Activated T-cell treated with anti-CD3 and anti-CD28 coated beads for 4 hours (primary cell): ENCODE results near the gene KCNIP1.
"Not testable (repeated sequence)": the region's sequence is repeated elsewhere in the genome, so short reads cannot be mapped to it uniquely, and the experiment has no call there.

Experiments used
- DNase-seq: peaks from one replicate; pipeline ENCODE4 v3.0.0-alpha.2; 2020

The KCNIP1 gene

DNA sequence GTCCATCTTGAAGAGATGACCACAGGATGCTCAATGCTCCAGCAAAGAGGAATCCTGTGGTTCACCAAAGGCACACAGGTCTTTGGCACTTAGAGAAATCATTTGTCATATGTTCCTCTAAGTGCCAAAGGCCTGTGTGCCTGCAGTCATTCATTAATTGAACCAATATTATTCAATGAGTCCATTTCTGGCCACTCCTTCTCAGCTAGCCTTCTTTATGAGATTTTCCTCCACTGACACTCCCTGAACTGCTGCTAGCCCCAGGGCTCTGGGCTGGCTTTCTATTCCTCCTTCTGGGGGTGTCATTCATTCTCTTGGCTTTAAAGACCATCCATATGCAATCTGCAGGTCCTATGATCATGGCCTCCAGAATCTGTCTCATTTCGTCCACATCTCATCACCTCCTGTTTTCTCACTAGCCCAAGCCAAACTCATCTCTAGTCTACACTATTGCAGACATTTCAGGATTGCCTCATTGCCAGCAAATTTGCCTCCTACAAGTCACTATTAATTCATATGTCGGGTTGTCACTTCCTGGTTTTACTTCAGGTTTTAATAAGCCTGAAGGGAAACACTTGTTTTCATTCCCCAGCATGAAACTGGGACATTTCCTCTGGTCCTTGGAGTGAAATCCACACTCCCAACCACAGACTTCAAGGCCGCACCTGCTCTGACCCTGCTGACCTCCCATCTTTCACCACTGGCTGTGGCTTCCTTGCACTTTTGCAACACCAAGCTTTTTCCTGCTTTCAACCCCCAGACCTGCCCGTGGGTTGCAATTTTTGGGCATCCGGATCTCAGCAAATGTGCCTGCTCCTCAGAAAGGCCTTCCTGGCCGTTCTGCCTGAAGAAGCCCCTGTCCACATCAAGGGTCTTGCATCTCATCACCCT, 35.1 kb downstream of the KCNIP1 start:
- DNase-seq = no peak

DNA sequence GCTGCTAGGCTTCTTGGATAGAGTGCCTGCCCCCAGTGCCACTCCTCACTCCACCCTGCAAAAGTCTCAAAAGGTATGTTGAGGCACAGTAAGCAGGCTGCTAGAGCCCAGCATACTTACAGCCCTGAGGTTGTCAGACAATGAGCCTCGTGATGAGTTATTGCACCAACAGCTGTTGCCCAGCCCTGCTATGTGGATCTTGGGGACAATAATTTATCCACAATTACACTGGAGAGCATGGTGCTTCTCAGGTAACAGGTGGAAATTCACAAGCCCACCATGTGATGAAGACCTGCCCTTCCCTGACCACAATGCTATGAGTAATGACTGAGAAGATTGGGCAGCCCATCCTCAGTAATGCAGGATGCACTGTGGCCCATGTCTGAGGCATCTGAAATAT, 36.5 kb downstream of the KCNIP1 start:
- DNase-seq = no peak

DNA sequence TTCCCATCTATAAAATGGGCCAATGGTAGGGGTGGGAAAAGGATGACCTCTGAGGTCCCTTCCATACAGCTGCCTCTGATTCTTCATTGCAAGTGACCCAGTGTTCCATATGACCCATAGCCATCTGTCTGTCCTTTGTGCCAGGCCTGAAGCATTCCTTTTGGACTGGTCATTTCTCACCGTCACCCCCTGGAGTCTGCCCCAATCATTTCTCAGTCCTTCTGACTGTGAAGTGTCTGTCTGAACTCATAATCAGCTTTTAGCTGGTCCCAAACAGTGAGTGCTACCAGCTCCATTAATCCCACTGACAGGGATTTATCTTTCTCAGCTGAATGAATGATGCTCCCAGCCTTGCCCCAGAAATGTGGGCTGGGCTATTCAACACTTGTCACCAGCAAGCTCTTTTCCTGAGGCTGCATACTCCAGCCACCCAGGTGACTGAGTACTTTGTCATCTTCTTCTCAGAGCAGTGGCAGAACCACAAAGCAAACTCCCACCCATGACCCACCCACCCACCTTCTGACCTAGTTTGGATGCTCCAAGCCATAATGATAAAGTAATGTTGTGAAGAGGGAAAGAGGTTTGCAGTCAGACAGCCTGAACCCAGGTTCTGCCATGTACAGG, 37.4 kb downstream of the KCNIP1 start:
- no peak for DNase-seq

DNA sequence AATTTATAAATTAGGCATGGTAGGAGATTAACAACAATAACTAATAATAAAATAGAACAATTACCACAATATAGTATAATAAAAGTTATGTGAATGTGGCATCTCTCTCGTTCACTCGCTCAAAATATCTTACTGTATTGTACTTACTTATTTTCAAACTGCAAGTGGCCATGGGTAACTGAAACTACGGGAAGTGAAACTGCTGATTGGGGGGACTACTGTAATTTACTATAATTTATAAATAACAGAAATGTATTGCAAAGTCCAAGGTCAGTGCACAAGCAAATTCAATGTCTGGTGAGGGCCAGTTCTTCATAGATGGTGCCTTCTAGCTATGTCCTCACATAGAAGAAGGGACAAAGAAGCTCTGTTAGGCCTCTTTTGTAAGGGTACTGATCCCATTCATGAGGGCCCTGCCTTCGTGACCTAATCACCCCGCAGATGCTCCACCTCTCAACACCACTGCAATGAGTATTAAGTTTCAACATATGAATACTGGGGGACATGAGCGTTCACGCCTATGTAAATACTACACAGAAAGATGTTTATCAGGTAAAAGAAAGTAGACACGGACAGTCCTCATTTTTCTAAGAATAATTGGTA, 39.0 kb downstream of the KCNIP1 start:
- DNase-seq = no peak

DNA sequence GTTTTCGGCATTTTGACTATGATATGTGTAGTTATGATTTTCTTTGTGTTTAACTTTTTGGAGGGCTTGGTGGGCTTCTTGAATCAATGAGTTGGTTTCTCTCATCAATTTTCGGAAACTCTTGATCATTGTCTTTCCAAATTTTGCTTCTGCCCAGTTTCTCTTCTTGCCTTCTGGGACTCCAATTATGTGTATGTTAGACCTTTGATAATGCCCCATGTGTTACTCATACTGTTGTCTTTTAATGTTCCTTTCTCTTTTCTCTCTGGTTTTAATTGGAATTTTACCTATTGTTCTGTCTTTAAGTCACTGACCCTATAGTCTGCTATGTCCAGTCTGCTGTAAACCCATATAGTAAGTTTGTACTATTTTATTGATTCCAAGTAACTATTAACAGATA, 41.5 kb downstream of the KCNIP1 start:
- DNase-seq = no peak

DNA sequence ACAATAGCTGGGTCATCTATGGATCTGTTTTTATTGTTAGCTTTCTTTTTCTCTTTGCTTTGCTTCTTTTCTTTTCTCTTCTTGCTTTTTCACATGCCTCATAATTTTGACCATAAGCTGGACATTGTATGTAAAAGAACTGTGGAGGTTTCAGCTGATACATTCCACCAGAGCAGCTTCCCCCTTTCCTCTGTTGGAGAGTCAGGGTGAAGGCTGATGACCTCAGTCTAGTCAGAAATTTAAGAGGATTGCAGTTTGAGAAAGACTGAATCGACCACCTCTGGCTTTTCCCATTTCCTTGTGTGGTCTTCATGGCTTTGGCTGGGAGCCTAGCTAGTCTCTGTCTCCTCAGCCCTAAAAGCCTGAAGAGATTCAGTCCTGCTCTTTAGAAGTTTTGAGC, 42.0 kb downstream of the KCNIP1 start:
- no peak for DNase-seq

DNA sequence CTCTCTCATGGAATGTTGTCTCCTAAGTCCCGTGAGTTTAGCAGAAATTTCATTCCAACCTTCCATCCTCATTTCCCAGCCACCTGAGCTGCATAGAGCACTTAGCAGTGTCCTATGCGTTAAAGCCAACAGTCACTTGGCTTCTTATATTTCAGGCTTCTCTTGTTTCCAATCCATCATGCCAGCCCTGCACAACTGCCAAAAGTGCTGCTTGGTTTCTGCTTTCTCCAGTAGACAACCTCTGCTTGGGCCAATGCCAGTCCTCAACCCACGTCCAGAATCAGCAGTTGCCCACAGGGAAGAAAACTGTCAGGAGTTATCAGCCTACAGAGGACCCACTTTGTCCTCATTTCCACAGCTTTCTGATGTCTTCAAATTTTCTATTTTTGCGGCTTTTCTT, 42.5 kb downstream of the KCNIP1 start:
- DNase-seq = no peak

DNA sequence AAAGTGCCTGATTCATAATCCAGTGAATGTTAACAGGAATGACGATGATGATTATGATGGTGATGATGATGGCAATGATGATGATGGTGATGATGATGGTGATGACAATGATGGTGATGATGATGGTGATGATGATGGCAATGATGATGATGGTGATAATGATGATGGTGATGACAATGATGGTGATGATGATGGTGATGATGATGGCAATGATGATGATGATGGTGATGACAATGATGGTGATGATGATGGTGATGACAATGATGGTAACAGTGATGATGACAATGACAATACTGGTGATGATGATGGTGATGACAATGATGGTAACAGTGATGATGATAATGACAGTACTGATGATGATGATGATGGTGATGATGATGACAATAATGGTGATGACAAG, 46.6 kb downstream of the KCNIP1 start:
- not testable (repeated sequence) for DNase-seq

DNA sequence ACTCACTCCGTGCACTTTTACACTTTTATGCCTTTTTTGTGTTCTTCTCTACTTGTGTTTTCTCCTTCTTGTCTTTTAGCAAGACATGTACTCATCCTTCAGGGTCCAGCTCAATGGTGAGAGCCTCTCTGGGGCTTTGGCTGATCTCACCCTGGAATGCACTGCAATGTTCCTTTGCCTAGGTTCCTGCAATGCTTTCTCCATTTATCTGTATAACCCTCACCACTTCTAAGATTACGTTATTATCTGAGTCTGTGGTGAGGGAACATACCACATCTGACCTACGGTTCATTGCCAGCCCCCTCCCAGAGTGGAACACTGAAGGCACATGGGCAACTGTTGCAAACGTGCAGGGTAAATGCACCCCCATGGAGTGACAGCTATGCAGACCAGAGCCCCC, 47.3 kb downstream of the KCNIP1 start:
- DNase-seq = no peak

DNA sequence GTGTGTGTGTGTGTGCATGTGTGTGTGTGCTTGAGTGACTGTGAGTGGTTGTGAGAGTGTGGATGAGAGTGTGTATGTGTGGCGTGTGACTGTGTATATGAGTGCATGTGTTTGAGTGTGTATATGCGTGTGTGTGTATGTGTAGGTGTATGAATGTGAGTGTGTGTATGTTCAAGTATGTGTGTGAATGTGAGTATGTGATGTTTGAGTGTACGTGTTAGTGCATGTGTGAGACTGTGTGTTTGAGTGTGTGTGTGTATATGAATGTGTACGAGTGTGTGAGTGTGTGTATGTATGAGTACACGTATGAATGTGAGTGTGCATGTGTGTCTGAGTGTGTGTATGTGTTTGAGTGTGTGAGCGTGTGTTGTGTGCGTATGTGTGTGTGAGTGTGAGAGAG, 47.8 kb downstream of the KCNIP1 start:
- DNase-seq = no peak

DNA sequence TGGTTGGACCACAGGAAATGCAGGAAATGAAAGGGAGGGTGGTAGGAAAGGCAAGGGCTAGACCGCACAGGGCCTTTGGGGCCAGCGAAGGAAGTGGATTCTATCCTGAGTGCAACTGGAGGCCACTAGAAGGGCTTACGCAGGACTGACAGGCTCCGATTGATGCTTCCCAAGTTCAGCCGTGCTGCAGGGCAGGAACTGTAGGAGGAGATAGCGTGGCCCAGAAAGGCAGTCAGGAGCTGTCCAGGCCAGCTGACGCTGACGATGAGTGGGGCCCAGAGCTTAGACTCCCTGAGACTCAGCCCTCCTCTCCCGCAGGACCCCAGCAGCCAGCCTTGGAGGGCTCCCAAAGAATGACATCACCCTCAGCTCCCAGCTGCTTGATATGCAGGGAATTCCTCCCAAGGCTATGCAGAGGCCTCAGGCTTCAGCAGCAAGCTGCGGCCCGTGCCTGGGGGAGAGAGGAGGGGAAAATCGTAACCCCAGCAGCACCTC, 48.8 kb downstream of the KCNIP1 start:
- DNase-seq = no peak

DNA sequence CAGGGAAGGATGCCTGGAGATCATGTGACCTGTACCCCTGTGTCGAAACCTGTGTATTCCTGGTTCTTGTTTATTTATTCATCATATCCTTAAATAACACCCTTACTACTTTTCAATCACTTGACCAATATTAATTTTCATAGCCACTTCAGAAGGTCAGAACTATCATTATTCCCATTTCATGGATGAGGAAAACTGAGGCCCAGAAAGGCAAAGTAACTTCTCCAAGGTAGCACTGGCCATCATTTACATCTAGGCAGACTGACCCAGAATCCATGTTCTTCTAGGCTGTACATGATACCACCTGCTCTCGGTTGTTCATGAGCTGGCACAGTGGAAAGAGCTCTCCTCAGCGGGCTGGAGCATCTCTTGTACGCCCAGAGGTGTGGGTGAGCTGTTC, 49.4 kb downstream of the KCNIP1 start:
- no peak for DNase-seq

DNA sequence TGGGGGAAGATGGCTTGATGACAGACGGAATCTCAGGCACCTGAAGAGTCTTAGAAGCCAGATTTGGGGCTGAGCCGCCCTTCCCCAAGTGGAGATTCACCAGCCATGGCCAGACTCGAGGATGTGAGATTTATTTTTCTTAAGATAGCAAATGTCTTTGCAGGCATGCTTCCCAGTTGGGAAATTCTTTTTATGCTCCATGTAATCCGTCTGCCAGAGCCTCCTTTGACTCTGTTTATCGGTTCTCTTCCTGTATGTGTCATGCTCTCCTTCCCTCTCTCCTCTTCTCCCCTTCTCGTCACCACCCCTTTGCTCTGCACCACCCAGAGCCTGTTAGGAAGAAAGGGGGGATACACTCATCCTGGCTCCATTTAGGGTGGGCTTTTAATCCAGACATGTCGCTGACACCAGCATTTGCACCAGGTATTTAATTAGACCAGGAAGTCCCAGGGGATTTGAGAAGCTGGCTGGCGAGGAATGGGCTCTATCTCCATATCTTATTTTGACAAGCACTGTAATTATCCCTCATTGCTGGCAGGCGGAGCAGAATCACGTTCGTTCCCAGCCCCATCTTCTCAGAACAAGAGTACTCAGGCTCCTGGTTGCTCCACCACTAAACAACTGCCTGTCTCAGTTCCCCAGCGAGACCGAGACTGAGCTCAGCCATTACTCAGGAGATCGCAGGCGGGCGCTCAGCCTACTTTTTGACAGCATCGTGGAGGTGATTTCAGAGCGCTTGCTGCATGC, 50.9 kb downstream of the KCNIP1 start:
- no peak for DNase-seq

DNA sequence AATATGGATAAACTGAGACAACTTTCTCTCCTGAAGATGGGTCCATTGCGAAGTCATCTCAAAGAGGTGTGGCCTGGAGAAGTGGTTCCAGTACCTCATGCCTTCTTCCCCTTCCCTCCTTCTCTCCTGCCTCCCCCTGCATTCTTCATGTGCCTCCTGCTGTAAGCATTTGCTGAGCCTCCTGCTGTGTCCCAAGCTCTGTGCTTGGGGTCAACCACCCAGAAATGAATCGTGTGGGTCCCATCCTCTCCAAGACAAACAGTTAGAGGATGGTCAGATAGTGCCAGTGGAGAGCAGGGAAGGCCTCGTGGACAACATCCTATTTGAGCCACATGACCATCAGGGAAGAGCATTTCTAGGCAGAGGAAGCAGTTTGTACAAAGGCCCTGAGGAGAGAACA, 53.5 kb downstream of the KCNIP1 start:
- DNase-seq = no peak

DNA sequence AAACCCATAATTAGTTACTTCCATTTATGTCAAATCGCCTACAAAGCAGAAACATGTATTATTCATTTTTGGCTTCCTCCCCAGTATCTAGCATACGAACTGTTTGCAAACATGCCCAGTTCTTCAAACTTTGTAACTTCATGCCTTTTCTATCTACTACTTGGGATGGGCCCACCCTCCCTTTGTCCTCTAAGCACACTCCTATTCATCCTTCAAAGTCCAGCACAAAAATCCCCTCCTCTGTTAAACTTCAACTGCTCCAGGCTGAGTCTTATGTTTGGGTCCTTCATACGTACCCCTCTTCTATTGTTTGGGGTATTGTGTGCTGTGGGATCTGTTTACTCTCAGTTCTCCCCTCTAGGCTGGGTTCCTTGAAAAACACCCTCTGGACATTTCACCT, 55.5 kb downstream of the KCNIP1 start:
- DNase-seq = no peak

DNA sequence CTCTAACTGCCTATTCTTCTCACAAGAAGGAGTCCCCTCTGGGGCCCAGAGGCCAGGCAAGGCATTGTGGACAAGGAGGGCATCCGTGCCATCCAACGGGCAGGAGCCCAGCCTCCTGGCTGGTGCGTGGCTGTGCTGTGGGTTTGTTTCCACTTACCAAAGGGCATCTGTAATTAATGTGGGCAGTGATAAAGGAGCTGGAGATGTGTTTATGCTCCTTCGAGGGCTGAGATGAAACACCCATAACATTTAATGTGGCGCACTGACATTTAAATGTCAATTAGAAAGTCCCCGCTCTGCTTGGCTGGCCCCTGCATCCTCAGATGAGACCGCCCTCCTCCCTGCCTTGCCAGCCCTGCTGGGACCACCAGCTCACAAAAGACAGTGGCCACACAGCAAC, 57.1 kb downstream of the KCNIP1 start:
- no peak for DNase-seq

DNA sequence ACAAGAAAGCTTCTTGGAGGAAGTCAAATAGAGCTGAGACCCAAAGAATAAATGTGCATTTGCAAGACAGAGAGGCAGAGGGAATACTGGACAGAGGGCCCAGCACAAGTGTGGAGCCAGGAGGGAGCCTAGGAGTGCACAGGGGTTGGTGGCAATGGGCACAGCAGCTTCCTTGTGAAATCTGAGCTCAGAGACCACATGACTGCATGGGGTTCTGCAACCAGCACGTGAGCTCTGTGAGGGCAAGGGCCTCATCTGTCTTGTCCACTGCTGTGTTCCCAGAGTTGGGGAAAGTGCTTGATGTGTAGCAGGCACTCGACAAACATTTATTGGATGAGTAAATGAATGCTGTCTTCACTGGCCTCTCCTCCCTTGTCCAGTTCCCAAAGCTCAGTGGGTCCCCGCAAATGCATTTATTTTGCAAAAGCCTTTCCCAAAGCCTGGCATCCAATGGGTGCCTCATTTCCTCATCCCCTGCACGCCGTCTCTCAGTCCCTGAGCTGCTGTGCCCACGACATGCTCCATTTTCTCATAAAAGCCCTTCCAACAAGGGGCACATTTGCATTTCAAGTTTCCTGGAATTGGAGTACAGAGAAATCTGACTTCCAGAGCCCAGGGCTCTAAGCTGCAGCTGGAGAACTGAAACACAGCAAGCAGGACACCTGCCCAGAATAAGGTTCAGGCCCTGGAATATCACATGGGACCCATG, 58.5 kb downstream of the KCNIP1 start:
- no peak for DNase-seq

DNA sequence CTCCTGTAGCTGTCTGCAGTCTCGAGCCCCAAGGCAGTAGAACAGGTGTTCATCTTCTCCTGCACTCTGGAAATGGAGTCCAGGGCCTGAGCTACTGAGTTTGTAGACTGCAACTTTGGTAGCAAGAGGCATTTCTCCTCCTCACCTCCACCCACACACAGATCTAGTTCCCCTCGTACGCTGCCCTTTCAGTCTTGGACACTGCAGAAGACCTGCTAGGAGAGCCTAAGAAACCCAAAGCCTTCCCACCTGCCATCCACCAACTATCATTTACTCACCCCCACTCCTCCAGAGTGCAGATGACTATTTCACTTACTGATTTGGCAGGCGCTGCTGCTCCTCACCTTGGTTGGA, 59.0 kb downstream of the KCNIP1 start:
- no peak for DNase-seq

DNA sequence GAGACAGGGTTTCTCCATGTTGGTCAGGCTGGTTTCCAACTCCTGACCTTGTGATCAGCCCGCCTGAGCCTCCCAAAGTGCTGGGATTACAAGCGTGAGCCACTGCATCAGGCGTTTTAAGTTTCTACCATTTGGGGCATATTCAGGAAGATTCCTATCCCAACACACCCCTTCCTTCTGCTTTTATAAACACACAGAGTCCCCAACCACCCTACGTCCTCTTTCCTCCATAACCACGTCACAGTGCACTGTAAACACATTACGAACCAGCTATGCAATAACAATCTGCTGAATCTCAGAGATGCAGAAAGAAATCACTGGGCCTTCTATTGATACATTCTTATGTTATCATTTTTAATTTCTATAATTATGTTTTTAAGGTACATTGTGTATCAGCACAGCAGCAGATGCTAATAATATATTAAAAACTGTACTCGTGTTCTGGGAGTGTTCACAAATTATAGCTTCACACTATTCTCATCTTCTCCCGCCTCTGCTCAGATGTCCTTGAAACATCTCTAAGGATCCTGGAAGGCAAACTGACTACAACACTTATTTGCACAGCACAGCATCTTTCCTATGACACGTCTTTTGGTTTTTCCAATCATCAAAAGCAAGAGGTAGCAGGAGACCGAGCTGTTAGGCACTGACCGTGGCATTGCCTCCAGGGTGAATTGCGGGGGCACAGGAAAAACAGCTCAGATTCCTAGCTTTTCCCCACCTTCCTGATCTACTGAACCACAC, 60.2 kb downstream of the KCNIP1 start:
- DNase-seq = no peak

DNA sequence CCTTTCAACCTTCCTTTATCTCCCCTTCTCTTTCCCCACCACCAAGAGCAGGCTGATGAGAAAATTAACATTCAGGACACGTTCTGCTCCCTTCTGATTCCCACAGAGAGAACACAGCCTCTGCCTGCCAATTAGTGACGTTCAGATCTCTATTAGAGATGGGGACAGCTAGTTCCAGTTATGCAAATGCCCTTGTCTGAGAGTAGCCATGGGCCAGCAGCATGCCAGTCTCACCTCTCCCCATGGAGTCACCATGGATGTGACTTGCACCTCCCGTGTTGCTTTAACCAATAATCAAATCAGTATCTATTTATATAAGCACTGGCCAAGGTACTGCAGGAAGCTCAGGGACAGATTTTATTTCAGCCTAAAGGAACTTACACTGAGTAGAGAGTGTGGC, 61.3 kb downstream of the KCNIP1 start:
- no peak for DNase-seq

DNA sequence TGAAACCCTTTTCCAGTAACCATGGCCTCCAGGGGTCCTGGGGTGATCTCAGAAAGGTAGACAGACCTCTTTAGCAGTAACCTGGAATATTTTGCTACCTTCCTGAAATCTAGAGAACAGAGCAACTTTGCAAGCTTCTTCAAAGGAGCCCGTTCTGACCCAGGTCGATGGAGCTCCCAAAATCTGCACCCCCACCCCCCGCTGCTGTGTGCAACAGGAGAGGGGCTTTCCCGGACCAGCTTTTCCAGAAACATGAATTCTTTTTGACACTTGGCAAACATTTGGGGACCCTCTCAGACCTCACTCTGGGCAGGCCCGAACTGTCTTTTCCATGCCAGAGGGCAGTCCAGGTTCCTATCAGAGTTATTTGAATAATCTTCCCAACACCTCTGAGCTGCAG, 65.3 kb downstream of the KCNIP1 start:
- DNase-seq = no peak

DNA sequence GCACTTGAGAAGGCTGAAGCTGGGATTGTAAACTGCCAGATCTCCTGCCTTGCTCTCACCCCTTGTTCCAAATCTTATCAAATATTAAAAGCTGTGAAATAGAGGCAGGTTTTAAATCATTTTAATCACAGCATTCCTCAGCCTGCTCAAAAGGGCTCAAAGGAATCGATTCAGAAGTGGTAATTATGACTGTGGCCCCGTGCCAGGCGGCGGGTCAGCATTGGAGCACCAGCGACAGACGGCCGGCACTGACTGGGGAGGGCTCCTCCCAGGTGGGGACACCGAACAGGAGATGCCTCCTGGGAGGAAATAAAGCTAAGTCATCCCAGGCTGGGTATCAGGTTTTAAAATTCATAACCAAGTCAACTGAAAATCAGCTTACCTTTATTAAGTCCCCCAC, 66.7 kb downstream of the KCNIP1 start:
- no peak for DNase-seq
